K562 (cell line): ENCODE results near the gene CLP1. TPM values are rescaled to one million over a fixed set of nuclear protein-coding genes. Genes with fewer than 3 reads are reported as not detected.
A peak's percentile ranks its signal among the peaks of the same experiment; 100 is the strongest.

Experiments
- ATF1 ChIP-seq, 2 experiments: fragments of 450-650 bp in 1 of 2; IDR thresholded peaks; 2 replicates each; pipeline ENCODE4 v1.6.1; 2016; ENCODE audit warnings: missing compliant biosample characterization in 1 of 2, missing genetic modification characterization in 1 of 2
- C11orf30 ChIP-seq: fragments of 450-650 bp; IDR thresholded peaks from 2 replicates; pipeline ENCODE4 v1.6.1; 2016; ENCODE audit warnings: low read depth, mild to moderate bottlenecking
- CREBBP ChIP-seq: IDR thresholded peaks from one replicate; pipeline ENCODE4 v1.6.1; 2012; ENCODE audit warnings: low read depth, mild to moderate bottlenecking, control low read depth, inconsistent platforms, low read length
- E2F4 ChIP-seq: sonication (generic); formaldehyde crosslinking; IDR thresholded peaks from 2 replicates; pipeline ENCODE4 v1.8.0; 2022; ENCODE audit warnings: mild to moderate bottlenecking, low read depth, missing genetic modification reagents
- ETV6 ChIP-seq, 3 experiments: fragments of 150-350 bp in 1 of 3; sonication (generic) in 1 of 3; formaldehyde crosslinking in 1 of 3; IDR thresholded peaks; 2 replicates each; pipeline versions ENCODE4 v1.6.1 to v1.8.0; 2014 to 2022; ENCODE audit warnings: borderline replicate concordance in 2 of 3, low read depth in 2 of 3, antibody characterized with exemption in 1 of 3, low read length in 1 of 3, mild to moderate bottlenecking in 1 of 3, missing genetic modification reagents in 1 of 3
- FOS ChIP-seq: IDR thresholded peaks from 3 replicates; pipeline ENCODE4 v1.6.1; 2011; ENCODE audit not compliant: insufficient read length; ENCODE audit errors: extremely low read depth
- HCFC1 ChIP-seq: IDR thresholded peaks from 2 replicates; pipeline ENCODE4 v1.6.1; 2012; ENCODE audit warnings: low read depth, low read length, improper control_type of control experiment
- HDAC2 ChIP-seq: fragments of 450-650 bp; IDR thresholded peaks from 2 replicates; pipeline ENCODE4 v1.6.1; 2016; ENCODE audit warnings: mild to moderate bottlenecking
- KLF10 ChIP-seq: fragments of 250-450 bp; sonication (Bioruptor Pico); IDR thresholded peaks from 2 replicates; pipeline ENCODE4 v1.6.1; 2021; ENCODE audit warnings: matching md5 sums
- MCM5 ChIP-seq: fragments of 450-650 bp; IDR thresholded peaks from 2 replicates; pipeline ENCODE4 v1.6.1; 2016; ENCODE audit warnings: low read depth
- MECOM ChIP-seq: fragments of 250-450 bp; sonication (Bioruptor Pico); IDR thresholded peaks from 2 replicates; pipeline ENCODE4 v1.8.0; 2022; ENCODE audit warnings: inconsistent platforms
- MEF2A ChIP-seq: IDR thresholded peaks from 2 replicates; pipeline ENCODE4 v1.6.1; 2011; ENCODE audit warnings: low read depth, mild to moderate bottlenecking, low read length, moderate library complexity; ENCODE audit not compliant: control insufficient read depth
- NFE2 ChIP-seq: IDR thresholded peaks from 2 replicates; pipeline ENCODE4 v1.6.1; 2014; ENCODE audit warnings: antibody characterized with exemption, low read depth
- NFIC ChIP-seq: fragments of 450-650 bp; IDR thresholded peaks from 2 replicates; pipeline ENCODE4 v1.6.1; 2017; ENCODE audit warnings: mild to moderate bottlenecking, inconsistent platforms
- PCBP2 ChIP-seq: fragments of 200-400 bp; formaldehyde crosslinking; IDR thresholded peaks from 2 replicates; pipeline ENCODE4 v1.6.1; 2018; ENCODE audit warnings: low read length, low read depth, mild to moderate bottlenecking, moderate library complexity; ENCODE audit not compliant: poor library complexity, severe bottlenecking
- PHF21A ChIP-seq: fragments of 450-650 bp; IDR thresholded peaks from 2 replicates; pipeline ENCODE4 v1.6.1; 2017; ENCODE audit warnings: low read depth, borderline replicate concordance
- SIN3B ChIP-seq: fragments of 450-650 bp; IDR thresholded peaks from 2 replicates; pipeline ENCODE4 v1.6.1; 2017; ENCODE audit warnings: low read depth, mild to moderate bottlenecking, moderate library complexity
- SRSF9 ChIP-seq: fragments of 200-400 bp; formaldehyde crosslinking; IDR thresholded peaks from 2 replicates; pipeline ENCODE4 v1.6.1; 2017; ENCODE audit warnings: low read depth, low read length, borderline replicate concordance
- TCF7L2 ChIP-seq: fragments of 150-350 bp; IDR thresholded peaks from 2 replicates; pipeline ENCODE4 v1.6.1; 2016; ENCODE audit warnings: low read depth, mild to moderate bottlenecking, low read length, moderate library complexity
- TEAD2 ChIP-seq: fragments of 450-650 bp; IDR thresholded peaks from 2 replicates; pipeline ENCODE4 v1.6.1; 2016; ENCODE audit warnings: missing genetic modification characterization, control low read depth, missing compliant biosample characterization
- YBX1 ChIP-seq: fragments of 450-650 bp; IDR thresholded peaks from 2 replicates; pipeline ENCODE4 v1.7.1; 2016; ENCODE audit warnings: mild to moderate bottlenecking
- ZBTB8A ChIP-seq: fragments of 450-650 bp; IDR thresholded peaks from 2 replicates; pipeline ENCODE4 v1.6.1; 2018; ENCODE audit warnings: mild to moderate bottlenecking, moderate library complexity; ENCODE audit not compliant: partially characterized antibody
- ZC3H4 ChIP-seq: sonication (generic); formaldehyde crosslinking; IDR thresholded peaks from 2 replicates; pipeline ENCODE4 v1.9.0; 2021; ENCODE audit warnings: missing genetic modification reagents, borderline replicate concordance
- ZC3H8 ChIP-seq: fragments of 450-650 bp; IDR thresholded peaks from 2 replicates; pipeline ENCODE4 v1.6.1; 2017
- ZNF143 ChIP-seq: sonication (generic); formaldehyde crosslinking; IDR thresholded peaks from 2 replicates; pipeline ENCODE4 v1.9.0; 2022; ENCODE audit warnings: mild to moderate bottlenecking, missing genetic modification reagents
- ZNF282 ChIP-seq: sonication (generic); formaldehyde crosslinking; IDR thresholded peaks from 2 replicates; pipeline ENCODE4 v1.8.1; 2023; ENCODE audit warnings: missing genetic modification reagents
- ZNF699 ChIP-seq: fragments of 250-450 bp; sonication (Bioruptor Pico); IDR thresholded peaks from 2 replicates; pipeline ENCODE4 v1.8.0; 2021; ENCODE audit warnings: mild to moderate bottlenecking, moderate library complexity; ENCODE audit not compliant: insufficient replicate concordance
- ZNF707 ChIP-seq: fragments of 250-450 bp; sonication (Bioruptor Pico); conservative IDR thresholded peaks from 2 replicates; pipeline ENCODE4 v1.8.0; 2022; ENCODE audit warnings: inconsistent platforms, mild to moderate bottlenecking, moderate library complexity
- polyA plus RNA-seq, 8 experiments: library from polyadenylated mRNA; depleted of rRNA in 4 of 8; stranded (reverse) in 5 of 8; unstranded in 3 of 8; fragments of >200 nt; fragmentation: Nextera tagmentation in 2 of 8; fragmentation: Illumina TruSeq in 1 of 8; extraction: Ambion mirVana in 2 of 8; extraction: Trizol in 1 of 8; gene quantifications; 2 replicates each; pipeline versions ENCODE4 v1.2.1 to v1.2.3, GENCODE V29; 2011 to 2014; ENCODE audit warnings: inconsistent platforms in 1 of 8, missing spikeins in 1 of 8
- total RNA-seq, 7 experiments: library from RNA; depleted of rRNA in 6 of 7; stranded (reverse); fragments of >200 nt in 6 of 7; fragmentation: Illumina TruSeq in 2 of 7; extraction: Trizol in 2 of 7; gene quantifications; 2 replicates each; pipeline versions ENCODE4 v1.2.1 to v1.2.3, GENCODE V29; 2011 to 2021; ENCODE audit warnings: low replicate concordance in 1 of 7
- TF ChIP-seq, protein P1 (sequence below): sonication (generic); formaldehyde crosslinking; IDR thresholded peaks from 2 replicates; pipeline ENCODE4 v1.8.0; 2023; ENCODE audit warnings: mild to moderate bottlenecking, missing genetic modification reagents

The CLP1 gene
- total and polyA plus RNA-seq, 9 of the 15 experiments (the other 6 are each of a cell fraction or from before 2014, with no cell fraction given): 19.1 to 46.2 (median 27.8) TPM

- no peak; a peak in 1 of 4 replicates for TF ChIP-seq ETV6 (IDR thresholded peaks at IDR 0.05; ENCODE audit: borderline replicate concordance in 1 of 2, low read depth in 2 of 2, low read length in 1 of 2)
- no peak for TF ChIP-seq ETV6 (CRISPR knock-in tag; IDR thresholded peaks at IDR 0.05; ENCODE audit: borderline replicate concordance)
- no peak for TF ChIP-seq SRSF9
- peak; percentile 52; the same call in 1 of the 2 replicates for TF ChIP-seq ATF1 (CRISPR knock-in tag; IDR thresholded peaks at IDR 0.05)
- TF ChIP-seq ATF1 (tag; IDR thresholded peaks at IDR 0.05): peak; percentile 91
- TF ChIP-seq TCF7L2: no peak
- TF ChIP-seq NFE2: no peak
- no peak for TF ChIP-seq ZNF707 (CRISPR knock-in tag)
- TF ChIP-seq E2F4: no peak; the same call in 1 of the 2 replicates
- TF ChIP-seq, protein P1, sequence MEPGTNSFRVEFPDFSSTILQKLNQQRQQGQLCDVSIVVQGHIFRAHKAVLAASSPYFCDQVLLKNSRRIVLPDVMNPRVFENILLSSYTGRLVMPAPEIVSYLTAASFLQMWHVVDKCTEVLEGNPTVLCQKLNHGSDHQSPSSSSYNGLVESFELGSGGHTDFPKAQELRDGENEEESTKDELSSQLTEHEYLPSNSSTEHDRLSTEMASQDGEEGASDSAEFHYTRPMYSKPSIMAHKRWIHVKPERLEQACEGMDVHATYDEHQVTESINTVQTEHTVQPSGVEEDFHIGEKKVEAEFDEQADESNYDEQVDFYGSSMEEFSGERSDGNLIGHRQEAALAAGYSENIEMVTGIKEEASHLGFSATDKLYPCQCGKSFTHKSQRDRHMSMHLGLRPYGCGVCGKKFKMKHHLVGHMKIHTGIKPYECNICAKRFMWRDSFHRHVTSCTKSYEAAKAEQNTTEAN (CRISPR knock-in tag): no peak
- peak; percentile 34 for TF ChIP-seq NFIC
- no peak for TF ChIP-seq HDAC2
- TF ChIP-seq MECOM (CRISPR knock-in tag): no peak
- no peak for TF ChIP-seq FOS
- no peak for TF ChIP-seq ZNF699
- TF ChIP-seq ZNF282 (CRISPR knock-in tag): no peak; the same call in 1 of the 2 replicates
- no peak for TF ChIP-seq MCM5
- TF ChIP-seq ZNF143 (CRISPR knock-in tag): no peak
- no peak for TF ChIP-seq PCBP2
- TF ChIP-seq KLF10 (CRISPR knock-in tag): no peak
- TF ChIP-seq ZC3H8: no peak
- TF ChIP-seq SIN3B: peak; percentile 87
- no peak for TF ChIP-seq ZBTB8A
- no peak for TF ChIP-seq MEF2A
- no peak; the same call in 1 of the 2 replicates for TF ChIP-seq C11orf30
- no peak for TF ChIP-seq CREBBP
- no peak for TF ChIP-seq PHF21A
- TF ChIP-seq ZC3H4 (CRISPR knock-in tag): no peak
- TF ChIP-seq HCFC1: peak; percentile 65; the same call in 1 of the 2 replicates
- no peak for TF ChIP-seq TEAD2
- TF ChIP-seq YBX1: no peak
Observed at GRCh38 chr11:57667736-57668433, 10.3 kb downstream of the CLP1 start, which contains the start of gene ZDHHC5 (continued).
